GM21447 (cell line): Measurements from ENCODE around the gene CREBBP.

Experiments
- ATAC-seq: cut with Tn5 transposase; IDR thresholded peaks from one replicate; pipeline ENCODE4 v1.9.1; 2021; ENCODE audit not compliant: unreplicated experiment

CREBBP gene

GRCh38 chr16:3769942-3770341 lies 110.6 kb downstream of the CREBBP start:
- no peak for ATAC-seq

- no peak for ATAC-seq
Observed at GRCh38 chr16:3769013-3769412, 111.5 kb downstream of the CREBBP start.

- ATAC-seq = no peak
Observed at GRCh38 chr16:3767333-3767986, 113.1 kb downstream of the CREBBP start.

- ATAC-seq = no peak
Observed at GRCh38 chr16:3766177-3766576, 114.3 kb downstream of the CREBBP start.

GRCh38 chr16:3764409-3764808 lies 116.1 kb downstream of the CREBBP start:
- ATAC-seq = no peak

- no peak for ATAC-seq
Observed at GRCh38 chr16:3762107-3762750, 118.3 kb downstream of the CREBBP start.

- ATAC-seq = no peak
Observed at GRCh38 chr16:3761375-3762106, 119.0 kb downstream of the CREBBP start.

- ATAC-seq = no peak
Observed at GRCh38 chr16:3760518-3760917, 120.0 kb downstream of the CREBBP start.

GRCh38 chr16:3759736-3760135 lies 120.8 kb downstream of the CREBBP start:
- ATAC-seq = no peak

- no peak for ATAC-seq
Observed at GRCh38 chr16:3756113-3756512, 124.4 kb downstream of the CREBBP start.

- ATAC-seq = no peak
Observed at GRCh38 chr16:3755249-3755648, 125.3 kb downstream of the CREBBP start.

GRCh38 chr16:3754772-3755171 lies 125.7 kb downstream of the CREBBP start:
- no peak for ATAC-seq

- no peak for ATAC-seq
Observed at GRCh38 chr16:3754081-3754703, 126.3 kb downstream of the CREBBP start.

- ATAC-seq = no peak
Observed at GRCh38 chr16:3752984-3753383, 127.5 kb downstream of the CREBBP start.

GRCh38 chr16:3751878-3752277 lies 128.6 kb downstream of the CREBBP start:
- no peak for ATAC-seq

- no peak for ATAC-seq
Observed at GRCh38 chr16:3748307-3748706, 132.2 kb downstream of the CREBBP start.

- ATAC-seq = no peak
Observed at GRCh38 chr16:3745751-3746355, 134.7 kb downstream of the CREBBP start.

- ATAC-seq = no peak
Observed at GRCh38 chr16:3744018-3744417, 136.5 kb downstream of the CREBBP start.

- ATAC-seq = no peak
Observed at GRCh38 chr16:3740934-3741333, 139.6 kb downstream of the CREBBP start.

- ATAC-seq = no peak
Observed at GRCh38 chr16:3740186-3740585, 140.3 kb downstream of the CREBBP start.

GRCh38 chr16:3739636-3740035 lies 140.9 kb downstream of the CREBBP start:
- ATAC-seq = no peak
